ENCODE results near the gene POU2AF3. TPM values are rescaled to one million over a fixed set of nuclear protein-coding genes. Genes with fewer than 3 reads are reported as not detected.

POU2AF3 gene
- total RNA-seq, 1 donor from 2014 or later = 2.6 TPM

DNA sequence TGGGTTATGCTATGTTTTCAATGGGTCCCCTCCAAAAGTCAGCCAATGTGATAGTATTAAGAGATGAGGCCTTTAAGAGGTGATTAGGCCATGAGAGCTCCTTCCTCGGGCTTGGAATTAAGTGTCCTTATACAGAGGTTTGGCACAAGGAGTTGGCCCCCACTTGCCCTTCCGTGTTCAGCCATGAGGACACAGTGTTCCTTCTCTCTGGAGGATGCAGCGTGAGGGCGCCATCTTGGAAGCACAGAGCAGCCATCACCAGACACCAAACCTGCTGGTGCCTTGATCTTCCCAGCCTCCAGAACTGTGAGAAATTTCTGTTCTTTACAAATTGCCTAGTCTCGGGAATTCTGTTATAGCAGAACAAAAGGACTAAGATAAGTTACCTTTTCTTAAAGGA, 26.9 kb downstream of the POU2AF3 start:
- Mint-ChIP-seq H3K27ac (no peak overlapping the region), H3K4me1 (ENCODE audit: unreplicated experiment) (peaks cover 7% of the 10 kb centered on the region), H3K4me3 (no peak overlapping the region), H3K9me3 (no peaks in the 10 kb centered on the region), H3K36me3 (no peaks in the 10 kb centered on the region), H3K27me3 (no peaks in the 10 kb centered on the region)
- DNase-seq (ENCODE audit: extremely low spot score, unreplicated experiment) = no peak
- TF ChIP-seq, protein P1, sequence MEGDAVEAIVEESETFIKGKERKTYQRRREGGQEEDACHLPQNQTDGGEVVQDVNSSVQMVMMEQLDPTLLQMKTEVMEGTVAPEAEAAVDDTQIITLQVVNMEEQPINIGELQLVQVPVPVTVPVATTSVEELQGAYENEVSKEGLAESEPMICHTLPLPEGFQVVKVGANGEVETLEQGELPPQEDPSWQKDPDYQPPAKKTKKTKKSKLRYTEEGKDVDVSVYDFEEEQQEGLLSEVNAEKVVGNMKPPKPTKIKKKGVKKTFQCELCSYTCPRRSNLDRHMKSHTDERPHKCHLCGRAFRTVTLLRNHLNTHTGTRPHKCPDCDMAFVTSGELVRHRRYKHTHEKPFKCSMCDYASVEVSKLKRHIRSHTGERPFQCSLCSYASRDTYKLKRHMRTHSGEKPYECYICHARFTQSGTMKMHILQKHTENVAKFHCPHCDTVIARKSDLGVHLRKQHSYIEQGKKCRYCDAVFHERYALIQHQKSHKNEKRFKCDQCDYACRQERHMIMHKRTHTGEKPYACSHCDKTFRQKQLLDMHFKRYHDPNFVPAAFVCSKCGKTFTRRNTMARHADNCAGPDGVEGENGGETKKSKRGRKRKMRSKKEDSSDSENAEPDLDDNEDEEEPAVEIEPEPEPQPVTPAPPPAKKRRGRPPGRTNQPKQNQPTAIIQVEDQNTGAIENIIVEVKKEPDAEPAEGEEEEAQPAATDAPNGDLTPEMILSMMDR (conservative IDR thresholded peaks at IDR 0.05) = no peak

DNA sequence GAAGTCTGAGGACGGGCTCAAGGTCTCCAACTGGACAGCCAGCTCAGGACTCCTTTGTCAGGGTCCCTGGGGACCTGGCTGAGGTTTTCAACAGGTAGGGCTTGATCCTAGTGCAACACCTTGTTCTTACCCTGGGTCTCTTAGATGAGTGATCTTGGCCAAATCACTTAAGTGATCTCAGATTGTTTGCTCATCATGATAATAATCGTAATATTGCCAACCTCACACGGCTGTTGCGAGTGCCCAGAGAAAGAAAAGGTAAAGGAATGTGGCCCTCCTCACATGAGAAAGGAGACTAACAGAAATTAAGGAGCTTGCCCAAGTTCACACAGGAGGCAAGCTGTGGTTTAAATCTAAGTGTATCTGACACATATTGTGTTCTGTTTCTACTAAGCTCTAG, 28.5 kb downstream of the POU2AF3 start:
- TF ChIP-seq, protein P1 (conservative IDR thresholded peaks at IDR 0.05) = no peak
- no peaks in the 10 kb centered on the region for H3K36me3 Mint-ChIP-seq
- H3K27ac Mint-ChIP-seq = no peak overlapping the region
- H3K4me3 Mint-ChIP-seq = no peak overlapping the region
- H3K4me1 Mint-ChIP-seq (ENCODE audit: unreplicated experiment) = peaks cover 7% of the 10 kb centered on the region
- H3K27me3 Mint-ChIP-seq = no peaks in the 10 kb centered on the region
- H3K9me3 Mint-ChIP-seq = no peaks in the 10 kb centered on the region
- no peak for DNase-seq (ENCODE audit: extremely low spot score, unreplicated experiment)

DNA sequence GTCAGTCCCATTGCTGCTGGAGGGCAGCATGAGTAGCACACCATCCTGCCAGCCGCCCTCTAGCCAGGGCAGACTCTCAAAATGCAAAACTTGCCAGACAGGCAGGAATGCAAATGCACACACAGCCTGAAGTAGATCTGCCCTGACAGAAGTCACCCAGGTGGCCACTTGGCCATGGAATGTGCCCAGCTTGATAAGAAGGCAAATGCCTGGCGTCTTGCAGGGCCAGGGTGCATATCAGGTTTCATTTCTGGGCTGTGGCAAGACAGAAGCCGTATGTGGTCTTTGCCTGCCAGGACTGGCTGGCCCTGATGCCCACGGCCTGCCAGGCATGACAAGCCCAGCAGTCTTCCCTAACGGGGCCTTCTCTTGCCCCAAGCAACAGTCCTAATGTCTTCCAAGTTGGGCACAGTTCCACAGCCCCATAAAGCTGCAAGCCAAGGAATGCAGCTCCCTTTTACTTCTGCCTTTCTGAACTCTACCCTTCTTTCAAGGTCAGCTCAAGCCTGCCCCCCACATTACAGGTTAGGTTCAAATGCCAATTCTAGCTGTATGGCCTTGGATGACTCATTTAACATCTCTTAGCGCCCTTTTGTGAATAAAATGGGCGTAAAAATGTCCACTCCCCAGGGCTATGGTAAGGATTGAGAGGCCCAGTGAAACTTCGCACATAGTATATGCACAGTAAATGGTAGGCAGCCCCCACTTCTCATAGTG, 29.7 kb downstream of the POU2AF3 start:
- H3K4me1 Mint-ChIP-seq (ENCODE audit: unreplicated experiment) = peaks cover 7% of the 10 kb centered on the region
- H3K9me3 Mint-ChIP-seq = no peaks in the 10 kb centered on the region
- no peak overlapping the region for H3K27ac Mint-ChIP-seq
- H3K36me3 Mint-ChIP-seq = no peaks in the 10 kb centered on the region
- DNase-seq (ENCODE audit: extremely low spot score, unreplicated experiment) = no peak
- H3K4me3 Mint-ChIP-seq = no peak overlapping the region
- no peaks in the 10 kb centered on the region for H3K27me3 Mint-ChIP-seq
- TF ChIP-seq, protein P1 (conservative IDR thresholded peaks at IDR 0.05) = no peak

DNA sequence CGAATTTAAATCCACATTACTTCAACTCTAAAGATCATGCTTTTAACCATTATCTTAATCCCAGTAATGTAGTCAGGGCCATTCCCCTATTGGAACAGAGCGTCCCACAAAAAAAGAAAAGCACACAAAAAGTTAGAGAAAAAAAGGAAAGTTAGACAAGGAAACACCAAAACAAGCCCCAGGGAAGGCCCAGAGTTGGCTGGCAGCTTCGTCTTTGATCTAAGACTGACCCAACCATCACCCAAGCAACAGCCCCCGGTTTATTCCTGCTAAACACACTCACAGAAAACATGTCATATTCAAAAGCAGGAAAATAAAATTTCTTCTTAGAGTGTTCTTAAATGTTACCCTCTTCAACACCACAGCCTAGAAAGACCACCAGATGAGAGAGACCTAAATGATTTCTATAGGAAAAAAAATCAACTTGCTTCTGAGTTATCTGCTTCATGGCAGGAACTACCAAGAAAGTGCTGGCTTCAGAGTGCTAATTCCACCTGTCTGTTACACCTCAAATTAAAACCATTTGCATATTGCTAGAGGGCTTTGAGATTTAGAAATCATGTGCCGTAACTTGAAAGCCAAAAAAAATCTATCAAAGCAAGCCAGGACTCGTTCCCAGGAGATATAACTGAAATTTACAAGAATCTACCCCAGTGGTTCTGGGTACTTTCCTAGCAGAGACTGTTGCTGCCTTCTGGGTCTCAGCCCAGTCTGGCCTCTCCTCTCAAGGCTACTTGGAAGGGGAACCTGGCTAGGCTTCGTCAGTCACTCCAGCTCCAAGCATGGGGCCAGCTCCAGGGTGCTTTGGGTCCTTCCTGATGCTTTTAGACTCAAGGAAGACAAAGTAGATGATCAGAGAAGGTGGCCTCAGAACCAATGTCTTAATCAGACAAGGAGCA, 31.2 kb downstream of the POU2AF3 start:
- no peak overlapping the region for H3K27ac Mint-ChIP-seq
- TF ChIP-seq, protein P1 (conservative IDR thresholded peaks at IDR 0.05) = no peak
- H3K36me3 Mint-ChIP-seq = peaks cover 3% of the 10 kb centered on the region
- no peaks in the 10 kb centered on the region for H3K27me3 Mint-ChIP-seq
- peaks cover 9% of the 10 kb centered on the region for H3K4me1 Mint-ChIP-seq (ENCODE audit: unreplicated experiment)
- H3K9me3 Mint-ChIP-seq = no peaks in the 10 kb centered on the region
- H3K4me3 Mint-ChIP-seq = no peak overlapping the region
- DNase-seq (ENCODE audit: extremely low spot score, unreplicated experiment) = no peak

DNA sequence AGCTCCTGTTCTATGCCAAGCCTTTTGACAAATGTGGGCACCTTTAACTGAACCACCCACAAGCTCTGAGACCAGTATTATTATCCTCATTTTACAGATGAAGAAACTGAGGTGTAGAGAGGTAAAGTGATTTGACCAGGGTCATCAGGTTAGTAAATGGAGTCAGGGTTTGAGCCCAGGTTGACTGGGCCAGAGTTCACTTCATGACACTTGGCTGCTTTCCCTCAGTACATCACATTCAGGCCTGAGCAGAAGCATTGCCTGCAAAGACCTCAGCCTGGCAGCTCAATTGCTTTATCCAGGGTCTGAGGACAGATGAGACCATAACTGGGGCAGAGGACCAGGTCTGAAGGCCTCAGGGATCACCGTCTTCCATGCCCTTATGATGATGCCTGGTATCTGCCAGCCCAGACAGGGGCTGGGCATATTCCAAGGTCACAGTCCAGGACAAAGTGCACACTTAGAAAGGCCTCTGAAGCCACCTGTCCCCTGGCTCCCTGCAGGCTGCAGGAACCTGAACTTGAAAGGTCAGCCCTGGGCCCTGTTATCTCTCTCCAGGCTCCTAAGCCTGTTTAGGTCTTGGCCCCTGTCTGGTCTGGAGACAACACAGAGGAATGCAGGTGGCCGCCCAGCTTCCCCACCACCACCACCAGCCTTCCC, 32.0 kb downstream of the POU2AF3 start:
- no peaks in the 10 kb centered on the region for H3K9me3 Mint-ChIP-seq
- no peaks in the 10 kb centered on the region for H3K27me3 Mint-ChIP-seq
- TF ChIP-seq, protein P1 (conservative IDR thresholded peaks at IDR 0.05) = no peak
- peaks cover 3% of the 10 kb centered on the region for H3K36me3 Mint-ChIP-seq
- no peak for DNase-seq (ENCODE audit: extremely low spot score, unreplicated experiment)
- H3K4me3 Mint-ChIP-seq = no peak overlapping the region
- no peak overlapping the region for H3K27ac Mint-ChIP-seq
- peaks cover 14% of the 10 kb centered on the region for H3K4me1 Mint-ChIP-seq (ENCODE audit: unreplicated experiment)
